NCI-H774 (cell line): Measurements from ENCODE around the gene GALNT10.
"Not testable (repeated sequence)": the region's sequence is repeated elsewhere in the genome, so short reads cannot be mapped to it uniquely, and the experiment has no call there.

Experiments
- DNase-seq: peaks from one replicate; lab custom pipeline; 2025; lab: John Stamatoyannopoulos, UW

Gene GALNT10

DNA sequence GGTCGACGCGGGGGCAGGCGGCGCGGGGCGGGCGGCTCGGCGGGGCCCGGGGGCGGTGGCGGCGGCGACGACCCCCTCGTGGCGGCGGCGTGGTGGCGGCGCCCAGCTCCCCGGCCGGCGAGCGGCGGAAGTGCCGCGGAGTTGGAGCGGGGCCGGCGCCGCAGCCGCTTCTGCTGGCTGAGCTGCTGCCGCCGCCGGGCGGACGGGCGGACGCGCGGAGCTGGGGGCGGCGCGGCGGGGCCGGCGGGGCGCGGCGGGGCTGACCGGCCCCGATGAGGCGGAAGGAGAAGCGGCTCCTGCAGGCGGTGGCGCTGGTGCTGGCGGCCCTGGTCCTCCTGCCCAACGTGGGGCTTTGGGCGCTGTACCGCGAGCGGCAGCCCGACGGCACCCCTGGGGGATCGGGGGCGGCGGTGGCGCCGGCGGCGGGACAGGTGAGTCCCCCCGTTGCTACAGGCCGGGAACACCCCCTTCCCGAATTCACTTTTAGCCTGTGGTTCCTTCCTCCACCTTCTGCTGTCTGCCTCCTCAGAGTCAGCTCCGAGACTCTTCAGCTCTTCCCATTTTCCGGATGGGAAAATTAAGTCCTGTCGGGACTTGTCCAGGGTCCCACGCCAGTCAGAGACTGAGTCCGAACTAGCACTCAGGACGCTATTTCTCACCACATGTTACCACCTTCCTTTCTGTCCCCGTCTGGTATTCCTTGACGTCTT is at the start of gene GALNT10:
TSS of gene GALNT10 (plus strand) at position 139 of the 710 bp plus-strand sequence. CDS start at position 273, 134 bp downstream.
- DNase-seq, result peak; percentile 56

DNA sequence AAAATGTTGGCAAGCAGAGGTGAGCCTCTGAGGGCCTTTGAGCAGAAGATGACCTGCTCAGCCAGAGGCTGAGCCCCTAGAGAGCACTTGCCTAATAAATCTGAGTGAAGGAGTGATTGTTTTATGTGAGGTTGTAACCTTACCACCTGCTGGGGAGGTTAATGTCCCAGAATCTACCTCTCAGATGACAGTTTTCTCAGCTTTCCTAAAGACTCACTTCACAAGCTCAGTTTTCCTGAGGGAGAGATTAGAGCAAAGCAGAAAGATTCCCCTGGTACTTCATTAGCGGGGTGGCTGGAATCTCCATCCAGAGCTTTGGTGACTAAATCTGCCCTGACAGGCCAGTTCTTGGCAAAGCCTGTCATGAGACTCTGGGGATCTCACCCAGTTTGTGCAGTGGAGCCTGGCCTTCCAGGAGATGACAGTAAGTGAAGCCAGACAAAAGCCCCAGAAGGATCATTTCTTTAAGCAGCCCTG is 48.8 kb upstream of the GALNT10 start:
- DNase-seq, result no peak

GRCh38 chr5:154143211-154143641 is 47.3 kb upstream of the GALNT10 start:
- no peak for DNase-seq

DNA sequence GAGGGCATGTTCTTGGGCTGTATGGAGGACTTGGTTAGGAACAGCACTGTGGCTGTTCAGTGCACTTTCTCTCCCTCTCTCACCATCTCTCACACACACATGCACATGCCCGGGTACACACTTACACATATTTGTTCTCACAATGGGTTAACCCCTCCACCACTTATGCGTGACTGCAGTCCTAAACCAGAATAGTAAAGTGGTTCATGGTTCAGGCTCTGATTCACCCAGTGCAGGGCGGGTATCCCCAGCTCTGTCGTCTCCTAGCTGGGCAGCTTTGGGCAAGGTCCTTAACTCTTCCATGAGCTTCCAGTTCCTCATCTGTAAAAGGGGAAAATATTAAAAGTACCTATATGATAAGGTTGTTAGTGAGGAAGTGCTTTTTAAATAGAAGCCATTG is 45.3 kb upstream of the GALNT10 start:
- no peak for DNase-seq

DNA sequence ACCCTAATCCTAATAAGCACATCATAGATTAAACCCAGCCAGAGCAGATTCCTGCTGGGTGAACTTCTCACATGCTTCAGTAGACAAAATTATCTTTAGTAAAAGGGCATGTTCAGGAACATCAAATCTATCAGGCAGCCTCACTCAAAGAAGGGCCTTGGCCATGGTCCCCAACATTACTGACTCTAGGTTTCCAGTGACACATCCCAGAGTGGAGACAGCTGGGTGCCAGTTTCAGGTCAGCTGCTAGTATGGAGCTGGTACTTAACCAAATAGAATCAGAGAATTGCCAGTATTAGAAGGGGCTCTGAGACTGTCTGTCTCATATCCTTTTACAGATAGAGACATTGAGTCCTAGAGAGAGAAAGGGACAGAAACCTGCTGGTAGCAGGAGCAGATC is 44.1 kb upstream of the GALNT10 start:
- DNase-seq, result no peak

DNA sequence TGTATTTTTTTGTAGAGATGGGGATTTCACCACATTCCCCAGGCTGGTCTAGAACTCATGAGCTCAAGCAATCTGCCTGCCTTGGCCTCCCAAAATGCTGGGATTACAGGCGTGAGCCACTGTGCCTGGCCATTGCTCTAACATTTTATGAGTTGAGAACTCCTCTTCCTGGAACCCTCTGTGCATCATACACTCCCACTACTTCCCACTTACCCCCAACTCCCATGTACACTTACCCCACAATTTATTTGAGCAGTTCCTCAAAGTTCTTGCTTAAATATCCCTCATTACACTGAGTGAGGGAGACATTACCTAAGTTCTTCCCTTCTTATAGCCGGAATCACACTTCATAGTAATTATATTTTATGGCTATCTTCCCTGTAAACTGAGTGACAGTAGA is 42.9 kb upstream of the GALNT10 start:
- DNase-seq, result no peak

GRCh38 chr5:154150471-154150870 is 40.1 kb upstream of the GALNT10 start:
- DNase-seq, result not testable (repeated sequence)

GRCh38 chr5:154157483-154158378 is 32.8 kb upstream of the GALNT10 start:
- no peak for DNase-seq

- DNase-seq, result no peak
Observed at GRCh38 chr5:154158379-154158737, 32.2 kb upstream of the GALNT10 start.

DNA sequence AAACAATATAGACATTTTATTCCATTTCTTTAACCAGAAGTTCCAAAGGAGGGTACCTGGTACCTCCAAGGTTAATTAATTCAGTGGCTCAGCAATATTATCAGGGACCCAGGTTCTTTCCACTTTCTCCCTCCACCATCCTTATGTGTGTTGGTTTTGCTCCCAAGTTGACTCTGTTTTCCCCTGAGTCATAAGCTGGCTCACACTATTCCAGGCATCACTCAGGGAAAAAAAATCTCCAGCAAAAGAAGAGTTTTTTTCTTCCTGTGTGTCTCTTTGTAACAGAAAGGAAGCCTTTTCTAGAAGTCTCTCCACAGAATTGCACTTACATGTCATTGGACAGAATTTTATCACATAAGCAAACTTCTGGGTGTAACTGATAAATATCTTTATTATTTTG is 31.2 kb upstream of the GALNT10 start:
- no peak for DNase-seq

GRCh38 chr5:154162539-154163151 is 27.9 kb upstream of the GALNT10 start:
- DNase-seq, result no peak

- DNase-seq, result no peak
Observed at GRCh38 chr5:154163327-154164248, 26.9 kb upstream of the GALNT10 start.

- no peak for DNase-seq
Observed at GRCh38 chr5:154164249-154164581, 26.3 kb upstream of the GALNT10 start.

GRCh38 chr5:154165886-154166285 is 24.6 kb upstream of the GALNT10 start:
- DNase-seq, result no peak

DNA sequence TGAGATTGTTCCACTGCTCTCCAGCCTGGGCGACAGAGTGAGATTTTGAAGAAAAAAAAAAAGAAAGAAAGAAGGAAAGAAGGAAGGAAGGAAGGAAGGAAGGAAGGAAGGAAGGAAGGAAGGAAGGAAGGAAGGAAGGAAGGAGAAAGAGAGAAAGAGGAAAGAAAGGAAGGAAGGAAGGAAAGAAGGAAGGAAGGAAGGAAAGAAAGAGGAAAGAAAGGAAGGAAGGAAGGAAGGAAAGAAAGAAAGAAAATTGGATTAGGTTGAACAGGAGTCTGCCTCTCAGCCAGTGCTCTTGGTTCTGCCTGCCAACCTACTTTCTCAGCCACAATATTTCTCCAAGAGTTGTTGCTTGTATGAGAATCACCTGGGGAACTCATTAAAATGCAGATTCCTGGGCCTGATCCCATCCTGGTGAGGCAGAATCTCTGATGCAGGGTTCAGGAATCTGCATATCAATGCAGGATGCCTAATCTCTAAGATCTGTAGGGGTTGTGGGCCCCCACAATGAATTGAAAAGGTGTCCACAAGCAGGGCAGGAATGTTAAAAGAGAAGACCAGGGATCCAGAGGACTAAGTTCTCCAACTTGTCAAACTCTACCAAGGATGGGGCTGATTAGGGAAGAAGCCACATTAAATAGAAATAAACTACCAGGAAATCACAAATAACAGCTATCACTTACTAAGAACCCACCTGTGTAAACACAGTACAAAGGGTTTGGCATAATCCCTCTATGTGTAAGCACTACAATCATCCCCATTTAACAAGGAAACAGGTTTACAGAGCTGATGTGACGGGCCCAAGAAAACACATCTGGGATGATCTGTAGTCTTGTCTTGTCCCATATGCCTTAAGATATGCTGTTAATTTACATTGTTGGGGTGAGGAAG is 23.4 kb upstream of the GALNT10 start:
- peak; percentile 40 for DNase-seq

DNA sequence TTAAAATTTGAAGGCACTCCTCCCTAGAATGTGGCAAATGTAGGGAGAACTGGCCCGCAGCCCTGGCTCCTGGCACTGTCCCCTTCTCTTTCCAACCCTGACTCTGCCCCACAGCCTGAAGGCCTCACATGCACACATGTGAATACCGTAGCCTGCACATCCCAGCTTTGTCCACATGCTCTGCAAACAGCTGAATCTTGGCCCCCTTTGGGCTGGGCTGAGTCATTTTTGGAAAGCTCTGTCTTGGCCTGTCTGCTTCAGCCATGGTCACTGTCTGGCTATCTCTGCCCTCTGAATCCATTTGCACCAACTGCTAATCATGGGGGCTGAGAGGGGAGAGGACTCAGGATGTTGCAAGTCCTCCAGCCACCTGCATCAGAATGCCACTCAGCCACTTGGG is 22.1 kb upstream of the GALNT10 start:
- no peak for DNase-seq

DNA sequence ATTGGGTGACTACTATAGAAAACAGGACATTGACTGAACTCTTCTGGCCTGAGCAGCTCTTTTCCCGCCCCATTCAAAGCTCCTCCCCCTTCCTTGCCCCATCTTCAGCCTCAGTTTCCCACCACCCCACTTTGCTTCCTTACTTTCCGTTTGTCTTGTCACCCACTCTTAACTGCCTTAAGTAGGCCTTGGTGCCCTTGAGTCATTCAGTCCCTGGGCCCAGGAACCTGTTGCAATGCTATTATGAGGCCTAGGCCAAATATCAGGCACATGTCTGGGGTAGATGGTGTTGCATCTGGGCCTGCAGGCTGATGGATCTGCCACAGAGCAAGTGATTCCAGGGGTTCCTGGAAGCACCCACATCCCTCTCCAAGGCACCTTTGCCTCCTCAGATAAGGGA is 17.7 kb upstream of the GALNT10 start:
- DNase-seq, result no peak

DNA sequence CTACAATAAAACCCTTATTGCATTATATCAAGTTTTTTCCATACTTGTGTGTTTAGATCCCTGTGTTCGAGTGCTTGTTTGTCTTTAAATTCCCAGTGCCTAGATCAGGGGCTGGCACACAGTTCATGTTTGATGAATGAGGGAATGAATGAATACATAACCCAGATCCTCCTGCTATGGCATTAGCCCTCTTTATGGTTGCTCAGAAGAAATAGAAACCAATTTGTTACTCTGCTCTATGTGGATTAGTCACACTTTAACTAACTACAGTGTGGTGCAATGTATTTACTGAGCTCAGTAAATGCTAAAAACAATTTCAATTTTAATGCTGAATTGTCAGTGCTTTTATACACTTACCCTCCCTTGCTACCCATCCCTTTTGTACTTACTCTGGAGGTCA is 16.4 kb upstream of the GALNT10 start:
- DNase-seq, result no peak

- peak; percentile 11 for DNase-seq
Observed at GRCh38 chr5:154176181-154176580, 14.4 kb upstream of the GALNT10 start.

DNA sequence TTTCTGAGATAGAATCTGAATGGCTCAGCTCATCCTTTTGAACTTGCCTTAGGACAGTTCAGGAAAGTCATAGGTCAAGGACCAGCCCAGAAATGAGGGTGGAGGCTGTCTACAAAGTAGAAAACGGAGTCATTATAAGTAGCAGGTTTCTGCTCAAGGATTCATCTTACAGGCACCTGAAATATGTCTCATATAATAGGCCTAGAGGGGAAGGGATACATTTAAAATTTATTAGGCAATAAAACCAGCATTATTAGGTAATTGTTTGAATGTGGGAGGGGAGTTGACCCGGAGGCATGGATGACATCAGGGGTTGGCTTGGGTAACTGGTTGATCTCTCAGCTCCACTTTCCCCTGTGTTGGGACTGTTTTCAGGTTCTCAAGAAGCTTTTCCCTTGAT is 11.9 kb upstream of the GALNT10 start:
- DNase-seq, result no peak
